Testis (tissue), 3 donors: Measurements from ENCODE around the gene FARP1. TPM values are rescaled to one million over a fixed set of nuclear protein-coding genes. Genes with fewer than 3 reads are reported as not detected.

Experiments used
- DNase-seq: peaks from one replicate; pipeline ENCODE4 v3.0.0-alpha.2; 2019
- H3K27ac ChIP-seq, 2 donors: fragments of 200-600 bp; sonication (generic); one replicate each; pipeline ENCODE4 v1.5.1; 2019
- H3K27me3 ChIP-seq: fragments of 200-600 bp; sonication (generic); one replicate; pipeline ENCODE4 v1.5.1; 2019
- H3K36me3 ChIP-seq: fragments of 200-600 bp; sonication (generic); one replicate; pipeline ENCODE4 v1.5.1; 2017; ENCODE audit warnings: low read depth; ENCODE audit errors: missing control alignments
- H3K4me1 ChIP-seq: fragments of 200-600 bp; sonication (generic); one replicate; pipeline ENCODE4 v1.5.1; 2019
- H3K4me3 ChIP-seq, 2 donors: fragments of 200-600 bp; sonication (generic); one replicate each; pipeline ENCODE4 v1.5.1; 2017 to 2019
- H3K9me3 ChIP-seq: fragments of 200-600 bp; sonication (generic); one replicate; pipeline ENCODE4 v1.5.1; 2017
- POLR2A ChIP-seq: fragments of 450-650 bp; IDR thresholded peaks from one replicate; pipeline ENCODE4 v1.6.1; 2017; ENCODE audit warnings: antibody characterized with exemption, mild to moderate bottlenecking, moderate library complexity
- WGBS, 2 donors: methylation state at CpG; one replicate each; pipeline ENCODE4 v1.1.5; 2018; 5-methylcytosine and 5-hydroxymethylcytosine counted together
- intact Hi-C: fragments of 100-400 bp; cut with DNase I; formaldehyde crosslinking; loops from one replicate; pipeline ENCODE4 v1.15.1; 2023; ENCODE audit warnings: low total_unique reads
- polyA plus RNA-seq: library from polyadenylated mRNA; stranded (reverse); fragments of 350-450 nt; fragmentation: Illumina TruSeq; extraction: RNeasy Lipid Tissue Mini Kit (QIAGEN cat#74804); gene quantifications from one replicate; pipeline ENCODE4 v1.2.3, GENCODE V29; 2014; ENCODE audit warnings: low read depth, low replicate concordance; ENCODE audit not compliant: insufficient read depth
- total RNA-seq, 2 donors: library from RNA; depleted of rRNA; stranded (reverse); fragments of >200 nt; gene quantifications; one replicate each; pipeline ENCODE4 v1.2.3, GENCODE V29; 2016
- TF ChIP-seq, protein P1 (sequence below), 3 experiments: fragments of 450-650 bp in 2 of 3; fragments of 200-600 bp in 1 of 3; sonication (generic) in 1 of 3; IDR thresholded peaks; one replicate each; pipeline ENCODE4 v1.5.1; 2016 to 2019; ENCODE audit warnings: antibody characterized with exemption in 3 of 3, mild to moderate bottlenecking in 2 of 3, moderate library complexity in 1 of 3

FARP1 gene
- total and polyA plus RNA-seq, 3 donors from 2014 or later, result 54.0 to 130 (median 69.1) TPM

DNA sequence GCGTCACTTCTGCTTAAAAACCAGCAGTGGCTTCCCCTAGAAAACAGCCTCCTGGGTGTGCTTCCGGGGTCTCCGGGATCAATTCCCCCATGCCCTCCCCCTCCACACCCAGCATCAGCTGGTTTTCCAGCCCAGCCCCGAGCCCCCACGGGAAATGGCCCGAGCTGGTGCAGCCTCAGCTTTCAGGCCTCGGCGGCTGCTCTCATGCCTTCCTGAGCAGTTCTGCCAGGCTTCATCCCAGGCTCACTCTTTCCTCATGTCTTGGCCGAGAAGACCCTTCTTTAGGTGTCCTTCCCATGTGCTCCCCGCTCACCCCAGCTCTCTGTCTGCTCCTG, 137.2 kb downstream of the FARP1 start:
- Histone ChIP-seq H3K4me1 (no peaks in the 10 kb centered on the region), H3K27me3 (no peaks in the 10 kb centered on the region), H3K9me3 (no peaks in the 10 kb centered on the region), H3K27ac (no peak overlapping the region), H3K36me3 (no peaks in the 10 kb centered on the region), H3K4me3 (no peak overlapping the region)
- no peak for DNase-seq
- WGBS, 2 donors, result 80 to 81% methylated on average over 10 of the region's 10 CpGs
- intact Hi-C loops, result no loop called here
- no peak for TF ChIP-seq POLR2A
- TF ChIP-seq, protein P1, sequence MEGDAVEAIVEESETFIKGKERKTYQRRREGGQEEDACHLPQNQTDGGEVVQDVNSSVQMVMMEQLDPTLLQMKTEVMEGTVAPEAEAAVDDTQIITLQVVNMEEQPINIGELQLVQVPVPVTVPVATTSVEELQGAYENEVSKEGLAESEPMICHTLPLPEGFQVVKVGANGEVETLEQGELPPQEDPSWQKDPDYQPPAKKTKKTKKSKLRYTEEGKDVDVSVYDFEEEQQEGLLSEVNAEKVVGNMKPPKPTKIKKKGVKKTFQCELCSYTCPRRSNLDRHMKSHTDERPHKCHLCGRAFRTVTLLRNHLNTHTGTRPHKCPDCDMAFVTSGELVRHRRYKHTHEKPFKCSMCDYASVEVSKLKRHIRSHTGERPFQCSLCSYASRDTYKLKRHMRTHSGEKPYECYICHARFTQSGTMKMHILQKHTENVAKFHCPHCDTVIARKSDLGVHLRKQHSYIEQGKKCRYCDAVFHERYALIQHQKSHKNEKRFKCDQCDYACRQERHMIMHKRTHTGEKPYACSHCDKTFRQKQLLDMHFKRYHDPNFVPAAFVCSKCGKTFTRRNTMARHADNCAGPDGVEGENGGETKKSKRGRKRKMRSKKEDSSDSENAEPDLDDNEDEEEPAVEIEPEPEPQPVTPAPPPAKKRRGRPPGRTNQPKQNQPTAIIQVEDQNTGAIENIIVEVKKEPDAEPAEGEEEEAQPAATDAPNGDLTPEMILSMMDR (IDR thresholded peaks at IDR 0.05), result no peak

- Histone ChIP-seq H3K27me3 (no peaks in the 10 kb centered on the region), H3K36me3 (no peaks in the 10 kb centered on the region), H3K9me3 (no peaks in the 10 kb centered on the region), H3K4me1 (no peaks in the 10 kb centered on the region), H3K4me3 (no peak overlapping the region), H3K27ac (peak overlapping the region in 1 of 2 donors; percentile 29)
- 62 to 68% methylated on average over 4 of the region's 4 CpGs for WGBS, 2 donors
- DNase-seq, result no peak
- TF ChIP-seq, protein P1 (IDR thresholded peaks at IDR 0.05), result no peak
- TF ChIP-seq POLR2A, result no peak
- intact Hi-C loops, result no loop called here
These were observed 141.8 kb downstream of the FARP1 start for GRCh38 chr13:98284679-98285078.

- DNase-seq, result no peak
- Histone ChIP-seq H3K4me3 (no peak overlapping the region), H3K4me1 (no peaks in the 10 kb centered on the region), H3K27ac (no peak overlapping the region), H3K36me3 (no peaks in the 10 kb centered on the region), H3K9me3 (no peaks in the 10 kb centered on the region), H3K27me3 (no peaks in the 10 kb centered on the region)
- intact Hi-C loops, result no loop called here
- no peak for TF ChIP-seq POLR2A
- TF ChIP-seq, protein P1 (IDR thresholded peaks at IDR 0.05), result no peak
- WGBS, 2 donors, result 69 to 80% methylated on average over 4 of the region's 4 CpGs
These were observed 142.4 kb downstream of the FARP1 start for GRCh38 chr13:98285317-98285716.

DNA sequence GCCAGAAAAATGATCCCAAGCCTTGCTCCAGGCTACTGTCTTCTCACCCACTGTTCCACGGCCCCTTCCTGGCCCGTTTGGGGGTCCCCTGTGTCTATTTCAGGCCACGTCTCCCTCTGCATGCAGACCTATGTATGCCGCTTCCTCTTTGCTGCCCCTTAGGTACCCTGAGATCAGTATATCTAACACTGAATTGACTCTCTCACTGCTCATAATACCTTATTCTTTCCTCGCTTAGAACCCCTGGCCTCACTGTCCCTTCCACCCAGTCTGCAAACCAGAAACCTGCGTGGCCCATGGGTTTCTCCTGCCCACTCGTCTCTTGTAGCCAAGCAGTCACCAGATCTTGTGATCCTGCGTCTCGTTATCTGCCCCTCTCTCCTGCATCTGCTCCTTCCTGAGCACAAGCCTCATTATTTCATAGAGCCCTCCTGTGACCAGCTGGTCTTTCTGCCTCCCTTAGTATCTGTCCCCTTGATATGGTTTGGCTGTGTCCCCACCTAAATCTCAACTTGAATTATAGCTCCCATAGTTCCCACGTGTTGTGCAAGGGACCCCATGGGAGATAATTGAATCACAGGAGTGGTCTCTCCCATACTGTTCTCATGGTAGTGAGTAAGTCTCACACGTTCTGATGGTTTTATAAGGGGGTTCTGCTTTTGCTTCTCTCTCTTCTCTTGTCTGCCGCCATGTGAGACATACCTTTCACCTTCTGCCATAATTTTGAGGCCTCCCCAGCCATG, 143.1 kb downstream of the FARP1 start:
- Histone ChIP-seq H3K27ac (no peak overlapping the region), H3K36me3 (no peaks in the 10 kb centered on the region), H3K4me1 (no peaks in the 10 kb centered on the region), H3K9me3 (no peaks in the 10 kb centered on the region), H3K4me3 (no peak overlapping the region), H3K27me3 (no peaks in the 10 kb centered on the region)
- TF ChIP-seq POLR2A, result no peak
- TF ChIP-seq, protein P1 (IDR thresholded peaks at IDR 0.05), result no peak
- 72 to 80% methylated on average over 12 of the region's 12 CpGs for WGBS, 2 donors
- intact Hi-C loops, result no loop called here
- no peak for DNase-seq

GRCh38 chr13:98286799-98287198, 143.9 kb downstream of the FARP1 start:
- Histone ChIP-seq H3K27me3 (no peaks in the 10 kb centered on the region), H3K27ac (no peak overlapping the region), H3K4me1 (peaks cover 7% of the 10 kb centered on the region), H3K36me3 (no peaks in the 10 kb centered on the region), H3K9me3 (no peaks in the 10 kb centered on the region), H3K4me3 (no peak overlapping the region)
- intact Hi-C loops, result no loop called here
- TF ChIP-seq POLR2A, result no peak
- TF ChIP-seq, protein P1 (IDR thresholded peaks at IDR 0.05), result no peak
- 61 to 71% methylated on average over 2 of the region's 2 CpGs for WGBS, 2 donors
- DNase-seq, result no peak
